ENCODE data around the gene BRSK2. TPM values are rescaled to one million over a fixed set of nuclear protein-coding genes. Genes with fewer than 3 reads are reported as not detected.

BRSK2 gene
- total RNA-seq, 1 donor from 2014 or later = 1.7 TPM

GRCh38 chr11:1389103-1389931 lies 417 bp upstream of the BRSK2 start:
- no peaks in the 10 kb centered on the region for H3K36me3 Mint-ChIP-seq (ENCODE audit: unreplicated experiment)
- no peak overlapping the region for H3K27ac Mint-ChIP-seq (ENCODE audit: unreplicated experiment)
- H3K4me3 Mint-ChIP-seq (ENCODE audit: unreplicated experiment) = peak overlapping the region; percentile 57
- H3K4me1 Mint-ChIP-seq (ENCODE audit: unreplicated experiment) = no peaks in the 10 kb centered on the region
- TF ChIP-seq, protein P1, sequence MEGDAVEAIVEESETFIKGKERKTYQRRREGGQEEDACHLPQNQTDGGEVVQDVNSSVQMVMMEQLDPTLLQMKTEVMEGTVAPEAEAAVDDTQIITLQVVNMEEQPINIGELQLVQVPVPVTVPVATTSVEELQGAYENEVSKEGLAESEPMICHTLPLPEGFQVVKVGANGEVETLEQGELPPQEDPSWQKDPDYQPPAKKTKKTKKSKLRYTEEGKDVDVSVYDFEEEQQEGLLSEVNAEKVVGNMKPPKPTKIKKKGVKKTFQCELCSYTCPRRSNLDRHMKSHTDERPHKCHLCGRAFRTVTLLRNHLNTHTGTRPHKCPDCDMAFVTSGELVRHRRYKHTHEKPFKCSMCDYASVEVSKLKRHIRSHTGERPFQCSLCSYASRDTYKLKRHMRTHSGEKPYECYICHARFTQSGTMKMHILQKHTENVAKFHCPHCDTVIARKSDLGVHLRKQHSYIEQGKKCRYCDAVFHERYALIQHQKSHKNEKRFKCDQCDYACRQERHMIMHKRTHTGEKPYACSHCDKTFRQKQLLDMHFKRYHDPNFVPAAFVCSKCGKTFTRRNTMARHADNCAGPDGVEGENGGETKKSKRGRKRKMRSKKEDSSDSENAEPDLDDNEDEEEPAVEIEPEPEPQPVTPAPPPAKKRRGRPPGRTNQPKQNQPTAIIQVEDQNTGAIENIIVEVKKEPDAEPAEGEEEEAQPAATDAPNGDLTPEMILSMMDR (IDR thresholded peaks at IDR 0.05) = no peak
- peak; percentile 100 for DNase-seq (ENCODE audit: extremely low spot score, unreplicated experiment)
- no peaks in the 10 kb centered on the region for H3K9me3 Mint-ChIP-seq (ENCODE audit: unreplicated experiment)
- H3K27me3 Mint-ChIP-seq (ENCODE audit: unreplicated experiment) = peaks cover 26% of the 10 kb centered on the region

- TF ChIP-seq, protein P1 (IDR thresholded peaks at IDR 0.05) = no peak
- Mint-ChIP-seq H3K27me3 (ENCODE audit: unreplicated experiment) (peaks cover 24% of the 10 kb centered on the region), H3K9me3 (ENCODE audit: unreplicated experiment) (no peaks in the 10 kb centered on the region), H3K4me3 (ENCODE audit: unreplicated experiment) (no peak overlapping the region), H3K4me1 (ENCODE audit: unreplicated experiment) (no peaks in the 10 kb centered on the region), H3K27ac (ENCODE audit: unreplicated experiment) (no peak overlapping the region), H3K36me3 (ENCODE audit: unreplicated experiment) (no peaks in the 10 kb centered on the region)
- no peak for DNase-seq (ENCODE audit: extremely low spot score, unreplicated experiment)
These were observed 933 bp downstream of the BRSK2 start for GRCh38 chr11:1390569-1391164.

GRCh38 chr11:1391165-1392075 lies 1.7 kb downstream of the BRSK2 start:
- Mint-ChIP-seq H3K4me1 (ENCODE audit: unreplicated experiment) (no peaks in the 10 kb centered on the region), H3K27me3 (ENCODE audit: unreplicated experiment) (peaks cover 24% of the 10 kb centered on the region), H3K36me3 (ENCODE audit: unreplicated experiment) (no peaks in the 10 kb centered on the region), H3K9me3 (ENCODE audit: unreplicated experiment) (no peaks in the 10 kb centered on the region), H3K27ac (ENCODE audit: unreplicated experiment) (no peak overlapping the region), H3K4me3 (ENCODE audit: unreplicated experiment) (no peak overlapping the region)
- TF ChIP-seq, protein P1 (IDR thresholded peaks at IDR 0.05) = no peak
- no peak for DNase-seq (ENCODE audit: extremely low spot score, unreplicated experiment)

- H3K4me3 Mint-ChIP-seq (ENCODE audit: unreplicated experiment) = no peak overlapping the region
- no peaks in the 10 kb centered on the region for H3K4me1 Mint-ChIP-seq (ENCODE audit: unreplicated experiment)
- no peak overlapping the region for H3K27ac Mint-ChIP-seq (ENCODE audit: unreplicated experiment)
- DNase-seq (ENCODE audit: extremely low spot score, unreplicated experiment) = no peak
- peaks cover 19% of the 10 kb centered on the region for H3K27me3 Mint-ChIP-seq (ENCODE audit: unreplicated experiment)
- TF ChIP-seq, protein P1 (IDR thresholded peaks at IDR 0.05) = no peak
- H3K9me3 Mint-ChIP-seq (ENCODE audit: unreplicated experiment) = no peaks in the 10 kb centered on the region
- H3K36me3 Mint-ChIP-seq (ENCODE audit: unreplicated experiment) = no peaks in the 10 kb centered on the region
These were observed 2.4 kb downstream of the BRSK2 start for GRCh38 chr11:1392111-1392510.

Measured in osteocyte (in vitro differentiated cells).